B cell (primary cell): ENCODE measurements around the gene TBATA. TPM values are rescaled to one million over a fixed set of nuclear protein-coding genes. Genes with fewer than 3 reads are reported as not detected.

Experiments used
- ATAC-seq: fragments of 200-7000 bp; cut with Tn5 transposase; one replicate; pipeline ENCODE4 v1.10.0; 2021; ENCODE audit warnings: low read depth, mild to moderate bottlenecking, moderate number of reproducible peaks, moderate library complexity
- CTCF ChIA-PET: fragments of 350-600 bp; sonication (Branson Sonifier 250); formaldehyde crosslinking; loops from one replicate; lab custom pipeline; 2021; ENCODE audit warnings: antibody characterized with exemption, inconsistent platforms; lab: Charles Lee
- POLR2A ChIA-PET: fragments of 350-600 bp; sonication (Branson Sonifier 250); formaldehyde crosslinking; loops from one replicate; lab custom pipeline; 2021; ENCODE audit warnings: antibody characterized with exemption; lab: Charles Lee
- DNase-seq: peaks from one replicate; pipeline ENCODE4 v3.0.0; 2013
- H2AFZ ChIP-seq: 2 replicates; pipeline ENCODE4 v1.6.1; 2012; ENCODE audit warnings: mild to moderate bottlenecking, low read depth, low read length; ENCODE audit not compliant: insufficient read depth, poor library complexity, severe bottlenecking
- H3K27ac ChIP-seq, 2 donors: 1 replicate in 1 of 2; 2 replicates in 1 of 2; pipeline ENCODE4 v1.5.1; 2012 to 2013; ENCODE audit warnings: low read length in 2 of 2, mild to moderate bottlenecking in 2 of 2, moderate library complexity in 1 of 2
- H3K27me3 ChIP-seq, 4 experiments: fragments of 200-600 bp in 1 of 4; sonication (generic) in 1 of 4; replicated peaks in 1 of 4; 1 replicate in 2 of 4; 2 replicates in 2 of 4; pipeline versions ENCODE4 v1.6.1 to v1.7.0; 2013 to 2016; ENCODE audit warnings: low read length in 3 of 4, mild to moderate bottlenecking in 2 of 4, mixed read lengths in 1 of 4, moderate library complexity in 1 of 4; ENCODE audit not compliant: insufficient read depth in 4 of 4, control insufficient read depth in 3 of 4; ENCODE audit errors: control extremely low read depth in 1 of 4
- H3K36me3 ChIP-seq, 2 experiments: replicated peaks in 1 of 2; 1 replicate in 1 of 2; 2 replicates in 1 of 2; pipeline versions ENCODE4 v1.6.1 to v1.7.1; 2013; ENCODE audit warnings: low read length in 1 of 2; ENCODE audit not compliant: insufficient read depth in 2 of 2, control insufficient read depth in 1 of 2; ENCODE audit errors: control extremely low read depth in 1 of 2, extremely low read depth in 1 of 2
- H3K4me1 ChIP-seq, 2 donors: fragments of 200-600 bp in 1 of 2; sonication (generic) in 1 of 2; 1 replicate in 1 of 2; 2 replicates in 1 of 2; pipeline versions ENCODE4 v1.5.1 to v1.6.1; 2013 to 2017; ENCODE audit warnings: low read length in 2 of 2; ENCODE audit not compliant: control insufficient read depth in 2 of 2, insufficient read depth in 2 of 2
- H3K4me2 ChIP-seq: replicated peaks from 2 replicates; pipeline ENCODE3; 2012; ENCODE audit warnings: mild to moderate bottlenecking, low read depth, low read length; ENCODE audit not compliant: poor library complexity, severe bottlenecking
- H3K4me3 ChIP-seq, 5 experiments: fragments of 200-600 bp in 1 of 5; sonication (generic) in 1 of 5; 1 replicate in 3 of 5; 2 replicates in 2 of 5; pipeline versions ENCODE4 v1.5.1 to v1.7.0; 2011 to 2016; ENCODE audit warnings: low read length in 4 of 5, mild to moderate bottlenecking in 4 of 5, low read depth in 2 of 5, control low read depth in 1 of 5, moderate library complexity in 1 of 5; ENCODE audit not compliant: insufficient read depth in 1 of 5; ENCODE audit errors: control extremely low read depth in 1 of 5, extremely low read depth in 1 of 5
- H3K79me2 ChIP-seq: fragments of 200-600 bp; sonication (generic); one replicate; pipeline ENCODE4 v1.6.0; 2016; ENCODE audit warnings: low read length; ENCODE audit not compliant: control insufficient read depth, insufficient read depth
- H3K9ac ChIP-seq: fragments of 200-600 bp; sonication (generic); 2 replicates; pipeline ENCODE4 v1.6.1; 2017; ENCODE audit warnings: mild to moderate bottlenecking, low read length, moderate library complexity
- H3K9me3 ChIP-seq, 3 donors: one replicate each; pipeline versions ENCODE4 v1.6.1 to v1.7.1; 2013; ENCODE audit warnings: low read length in 2 of 3; ENCODE audit not compliant: control insufficient read depth in 2 of 3, insufficient read depth in 1 of 3; ENCODE audit errors: control extremely low read depth in 1 of 3
- H4K20me1 ChIP-seq: 2 replicates; pipeline ENCODE4 v1.6.0; 2012; ENCODE audit warnings: mild to moderate bottlenecking, low read length; ENCODE audit not compliant: insufficient read depth, control insufficient read depth, poor library complexity, severe bottlenecking
- H3K27ac Mint-ChIP-seq: one replicate; pipeline ENCODE4 v1.8.0; 2021; ENCODE audit warnings: mixed read lengths
- H3K27me3 Mint-ChIP-seq: one replicate; pipeline ENCODE4 v1.8.0; 2021; ENCODE audit warnings: mixed read lengths
- H3K4me1 Mint-ChIP-seq: one replicate; pipeline ENCODE4 v1.8.0; 2021; ENCODE audit warnings: mixed read lengths
- H3K4me3 Mint-ChIP-seq: one replicate; pipeline ENCODE4 v1.8.0; 2021; ENCODE audit warnings: mixed read lengths
- H3K9me3 Mint-ChIP-seq: one replicate; pipeline ENCODE4 v1.8.0; 2022; ENCODE audit warnings: mixed read lengths; ENCODE audit not compliant: insufficient read depth
- EZH2 ChIP-seq: IDR thresholded peaks from 2 replicates; pipeline ENCODE4 v1.6.1; 2012; ENCODE audit warnings: borderline replicate concordance, low read depth, mild to moderate bottlenecking, moderate library complexity, low read length; ENCODE audit not compliant: insufficient read depth, poor library complexity, severe bottlenecking
- WGBS: methylation state at CpG from one replicate; pipeline ENCODE4 v1.1.5; 2013; ENCODE audit warnings: missing lambda C conversion rate; ENCODE audit not compliant: insufficient coverage; 5-methylcytosine and 5-hydroxymethylcytosine counted together
- intact Hi-C: fragments of 100-400 bp; cut with micrococcal nuclease; formaldehyde crosslinking; loops from one replicate; pipeline ENCODE4 v1.10.0; 2022
- polyA plus RNA-seq: library from polyadenylated mRNA; depleted of rRNA; stranded (reverse); fragments of >200 nt; gene quantifications from 2 replicates; pipeline ENCODE4 v1.2.3, GENCODE V29; 2012
- total RNA-seq, 2 donors: library from RNA; stranded (reverse); fragments of 120-200 nt in 1 of 2; gene quantifications; 1 replicate in 1 of 2; 2 replicates in 1 of 2; pipeline versions ENCODE4 v1.2.3 to v1.2.4, GENCODE V29; 2013 to 2022
- TF ChIP-seq, protein P1 (sequence below): fragments of 200-600 bp; IDR thresholded peaks from one replicate; pipeline ENCODE4 v1.8.0; 2022; ENCODE audit warnings: antibody characterized with exemption, mild to moderate bottlenecking

Gene TBATA
- total and polyA plus RNA-seq, 2 donors (not counting 1 experiment from before 2014, with no cell fraction given) = not detected

DNA sequence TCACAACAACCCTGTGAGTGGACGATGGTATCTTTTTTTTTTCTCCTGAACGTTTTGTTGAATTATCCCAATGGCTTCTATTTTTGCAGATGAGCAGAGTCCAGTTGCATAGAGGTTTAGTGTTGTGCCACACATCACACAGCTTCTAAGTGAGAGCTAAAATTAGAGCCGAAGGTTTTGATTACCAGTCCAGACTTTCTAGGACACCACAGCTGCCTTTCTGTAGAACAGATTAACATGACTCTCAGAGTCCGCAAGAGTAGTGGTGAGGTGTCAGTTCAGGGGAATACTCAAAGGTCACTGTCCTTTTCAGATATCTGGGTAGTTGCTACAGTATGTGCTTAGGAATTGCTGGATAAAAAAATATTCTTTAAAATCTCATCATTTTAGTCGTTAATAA is 44.4 kb upstream of the TBATA start:
- no peak overlapping the region for H3K9ac ChIP-seq
- Mint-ChIP-seq H3K4me3 (no peak overlapping the region), H3K9me3 (no peaks in the 10 kb centered on the region), H3K27me3 (no peaks in the 10 kb centered on the region), H3K4me1 (peaks cover 7% of the 10 kb centered on the region), H3K27ac (no peak overlapping the region)
- ChIA-PET CTCF (interaction anchor here (1.6 kb wide), 1 partner anchor 10 kb away, joined by 4 read pairs; no protein-coding TSS in a partner anchor), POLR2A (no interaction called here)
- intact Hi-C loops = no loop called here
- no peaks in the 10 kb centered on the region for H3K9me3 ChIP-seq
- no peaks in the 10 kb centered on the region for H3K27me3 ChIP-seq
- peaks cover 36% of the 10 kb centered on the region for H3K79me2 ChIP-seq
- H3K36me3 ChIP-seq = peaks cover 3 to 15% of the 10 kb centered on the region in 2 experiments
- ATAC-seq (no peak), DNase-seq (no peak)
- no peak for TF ChIP-seq EZH2
- TF ChIP-seq, protein P1, sequence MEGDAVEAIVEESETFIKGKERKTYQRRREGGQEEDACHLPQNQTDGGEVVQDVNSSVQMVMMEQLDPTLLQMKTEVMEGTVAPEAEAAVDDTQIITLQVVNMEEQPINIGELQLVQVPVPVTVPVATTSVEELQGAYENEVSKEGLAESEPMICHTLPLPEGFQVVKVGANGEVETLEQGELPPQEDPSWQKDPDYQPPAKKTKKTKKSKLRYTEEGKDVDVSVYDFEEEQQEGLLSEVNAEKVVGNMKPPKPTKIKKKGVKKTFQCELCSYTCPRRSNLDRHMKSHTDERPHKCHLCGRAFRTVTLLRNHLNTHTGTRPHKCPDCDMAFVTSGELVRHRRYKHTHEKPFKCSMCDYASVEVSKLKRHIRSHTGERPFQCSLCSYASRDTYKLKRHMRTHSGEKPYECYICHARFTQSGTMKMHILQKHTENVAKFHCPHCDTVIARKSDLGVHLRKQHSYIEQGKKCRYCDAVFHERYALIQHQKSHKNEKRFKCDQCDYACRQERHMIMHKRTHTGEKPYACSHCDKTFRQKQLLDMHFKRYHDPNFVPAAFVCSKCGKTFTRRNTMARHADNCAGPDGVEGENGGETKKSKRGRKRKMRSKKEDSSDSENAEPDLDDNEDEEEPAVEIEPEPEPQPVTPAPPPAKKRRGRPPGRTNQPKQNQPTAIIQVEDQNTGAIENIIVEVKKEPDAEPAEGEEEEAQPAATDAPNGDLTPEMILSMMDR = no peak
- WGBS = 100% methylated on average over 1 of the region's 5 CpGs
- no peaks in the 10 kb centered on the region for H3K4me1 ChIP-seq
- H2AFZ ChIP-seq = no peak overlapping the region
- no peak overlapping the region for H3K4me2 ChIP-seq
- H3K27ac ChIP-seq = no peak overlapping the region
- peaks cover 27% of the 10 kb centered on the region for H4K20me1 ChIP-seq
- H3K4me3 ChIP-seq = no peak overlapping the region

- no peaks in the 10 kb centered on the region for H3K9me3 Mint-ChIP-seq
- Histone ChIP-seq H3K4me1 (no peaks in the 10 kb centered on the region), H3K4me3 (no peak overlapping the region), H4K20me1 (peaks cover 21% of the 10 kb centered on the region), H3K27me3 (no peaks in the 10 kb centered on the region), H3K4me2 (no peak overlapping the region), H3K9me3 (no peaks in the 10 kb centered on the region), H3K36me3 (peaks cover 3 to 15% of the 10 kb centered on the region in 2 experiments), H2AFZ (no peak overlapping the region), H3K9ac (no peak overlapping the region), H3K27ac (no peak overlapping the region), H3K79me2 (peaks cover 30% of the 10 kb centered on the region)
- peaks cover 9% of the 10 kb centered on the region for H3K4me1 Mint-ChIP-seq
- POLR2A ChIA-PET = no interaction called here
- ATAC-seq (no peak), DNase-seq (no peak)
- CTCF ChIA-PET = interaction anchor here (1.6 kb wide), 1 partner anchor 9 kb away, joined by 4 read pairs; no protein-coding TSS in a partner anchor
- no peak for TF ChIP-seq EZH2
- TF ChIP-seq, protein P1 = no peak
- 100% methylated on average over 1 of the region's 4 CpGs for WGBS
- intact Hi-C loops = no loop called here
- no peaks in the 10 kb centered on the region for H3K27me3 Mint-ChIP-seq
- H3K4me3 Mint-ChIP-seq = no peak overlapping the region
- H3K27ac Mint-ChIP-seq = no peak overlapping the region
Measured at GRCh38 chr10:70828923-70829322, 43.7 kb upstream of the TBATA start.
